Measurements from ENCODE around the gene ADAM19.

DNA sequence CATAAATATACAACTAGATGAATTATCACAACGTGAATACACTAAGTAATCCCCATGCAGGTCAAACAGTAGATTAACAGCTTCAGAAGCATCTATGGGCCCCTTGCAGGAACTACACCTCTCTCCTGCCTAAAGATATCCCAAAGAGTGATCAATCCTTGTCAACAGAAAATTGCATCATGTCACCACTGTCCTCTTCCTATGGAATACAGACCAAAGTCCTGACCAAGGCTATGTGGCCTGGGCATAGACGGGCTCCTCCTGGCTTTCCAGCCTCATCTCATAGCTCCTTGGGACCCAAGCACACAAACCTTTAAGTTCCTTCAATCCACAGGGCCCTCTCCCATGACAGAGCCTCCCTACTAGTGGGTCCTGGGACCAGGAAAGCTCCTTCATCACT lies 90.2 kb downstream of the ADAM19 start:
- TF ChIP-seq POLR2A (IDR thresholded peaks at IDR 0.05) (no peak), CTCF (IDR thresholded peaks at IDR 0.05) (no peak)

Data from Peyer's patch (tissue), 4 donors.